Measurements from ENCODE around the gene GTPBP6.

The GTPBP6 gene

DNA sequence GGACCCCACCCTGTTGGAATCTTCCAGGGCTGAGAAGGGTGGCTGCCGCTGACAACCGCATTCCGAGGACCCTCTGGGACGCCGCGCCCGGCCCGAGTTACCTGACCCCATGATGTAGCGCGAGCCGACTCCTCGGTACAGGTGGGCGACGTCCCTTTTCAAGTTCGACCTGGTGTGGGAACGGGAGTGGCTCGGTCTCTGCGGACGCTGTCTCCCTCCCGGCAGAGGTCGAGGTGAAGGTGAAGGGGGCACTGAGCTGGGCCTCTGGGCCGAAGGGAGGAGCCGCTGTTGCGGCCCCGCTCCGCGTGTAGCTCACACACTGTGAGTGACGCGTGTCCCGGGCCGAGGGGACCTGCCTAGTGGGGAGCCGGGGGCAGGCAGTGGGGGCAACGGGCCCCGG is 4.5 kb downstream of the GTPBP6 start:
- no peak for ATAC-seq
- TF ChIP-seq BACH2 (CRISPR knock-in tag; IDR thresholded peaks at IDR 0.05; ENCODE audit: borderline replicate concordance) (no peak), ZFP30 (CRISPR knock-in tag; IDR thresholded peaks at IDR 0.05) (no peak), ARNTL (CRISPR knock-in tag; IDR thresholded peaks at IDR 0.05; ENCODE audit: borderline replicate concordance, low read depth) (no peak), ZNF8 (CRISPR knock-in tag; IDR thresholded peaks at IDR 0.05) (no peak), SNAI2 (CRISPR knock-in tag; IDR thresholded peaks at IDR 0.05) (no peak), ZC3H10 (CRISPR knock-in tag; IDR thresholded peaks at IDR 0.05) (no peak), ZFP3 (CRISPR knock-in tag; IDR thresholded peaks at IDR 0.05) (no peak), GLIS3 (CRISPR knock-in tag; IDR thresholded peaks at IDR 0.05) (no peak), CSDC2 (CRISPR knock-in tag; IDR thresholded peaks at IDR 0.05) (no peak), TOX (CRISPR knock-in tag; IDR thresholded peaks at IDR 0.05; ENCODE audit: borderline replicate concordance) (no peak)
- TF ChIP-seq, protein P1, sequence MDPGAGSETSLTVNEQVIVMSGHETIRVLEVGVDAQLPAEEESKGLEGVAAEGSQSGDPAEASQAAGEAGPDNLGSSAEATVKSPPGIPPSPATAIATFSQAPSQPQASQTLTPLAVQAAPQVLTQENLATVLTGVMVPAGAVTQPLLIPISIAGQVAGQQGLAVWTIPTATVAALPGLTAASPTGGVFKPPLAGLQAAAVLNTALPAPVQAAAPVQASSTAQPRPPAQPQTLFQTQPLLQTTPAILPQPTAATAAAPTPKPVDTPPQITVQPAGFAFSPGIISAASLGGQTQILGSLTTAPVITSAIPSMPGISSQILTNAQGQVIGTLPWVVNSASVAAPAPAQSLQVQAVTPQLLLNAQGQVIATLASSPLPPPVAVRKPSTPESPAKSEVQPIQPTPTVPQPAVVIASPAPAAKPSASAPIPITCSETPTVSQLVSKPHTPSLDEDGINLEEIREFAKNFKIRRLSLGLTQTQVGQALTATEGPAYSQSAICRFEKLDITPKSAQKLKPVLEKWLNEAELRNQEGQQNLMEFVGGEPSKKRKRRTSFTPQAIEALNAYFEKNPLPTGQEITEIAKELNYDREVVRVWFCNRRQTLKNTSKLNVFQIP (CRISPR knock-in tag; IDR thresholded peaks at IDR 0.05; ENCODE audit: borderline replicate concordance, low read depth) = no peak

DNA sequence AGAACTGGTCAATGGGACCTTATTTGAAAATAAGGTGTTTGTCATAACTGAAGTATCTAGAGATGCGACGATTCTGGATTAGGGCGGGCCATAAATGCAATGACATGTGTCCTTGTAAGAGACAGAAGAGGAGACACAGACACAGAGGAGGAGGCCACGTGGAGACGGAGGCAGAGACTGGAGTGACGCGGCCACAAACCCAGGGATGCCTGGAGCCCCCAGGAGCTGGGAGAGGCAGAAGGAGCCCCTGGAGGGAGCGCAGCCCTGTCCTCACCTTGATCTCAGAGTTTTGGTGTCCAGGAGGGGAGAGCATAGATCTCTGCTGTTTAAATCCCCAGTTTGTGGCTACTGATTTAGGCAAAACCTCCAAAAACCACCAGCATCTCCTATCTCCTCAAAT is 5.0 kb downstream of the GTPBP6 start:
- TF ChIP-seq ZFP30 (CRISPR knock-in tag; IDR thresholded peaks at IDR 0.05) = no peak
- no peak for ATAC-seq

DNA sequence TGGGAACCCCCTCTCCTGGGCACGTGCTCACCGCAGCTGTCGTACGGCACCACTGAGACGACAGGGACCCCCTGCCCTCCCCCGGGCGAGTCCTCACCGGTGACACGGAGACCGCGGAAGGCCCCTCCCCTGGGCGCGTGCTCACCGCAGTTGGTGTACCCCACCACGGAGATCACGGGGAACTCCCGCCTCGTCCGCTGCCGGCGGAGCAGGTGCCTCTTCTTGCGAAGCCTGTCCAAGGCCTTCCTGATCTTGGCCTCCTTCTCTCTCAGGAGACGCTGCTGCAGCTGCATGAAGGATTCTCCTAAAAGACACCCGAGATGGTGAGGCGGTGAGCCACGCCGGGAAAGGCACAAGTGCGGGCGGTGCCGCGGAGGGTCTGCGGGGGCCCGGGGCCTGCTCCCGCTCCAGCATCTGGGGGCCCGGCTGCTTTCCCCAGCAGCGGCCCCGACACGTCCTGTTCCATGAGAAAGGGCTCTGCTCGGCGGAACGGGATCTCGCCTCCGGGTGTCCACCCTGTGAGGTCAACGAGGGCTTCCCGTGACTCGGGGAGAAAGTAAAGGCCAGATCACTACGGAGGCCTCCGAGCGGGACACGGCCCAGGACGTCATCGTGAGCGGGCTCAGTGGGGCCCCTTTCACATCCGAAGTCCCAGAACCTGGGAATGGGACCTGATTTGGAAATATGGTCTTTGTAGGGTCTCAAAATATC is 5.8 kb downstream of the GTPBP6 start:
- no peak for ATAC-seq
- TF ChIP-seq PPARA (CRISPR knock-in tag; IDR thresholded peaks at IDR 0.05; ENCODE audit: borderline replicate concordance) (no peak), BACH2 (CRISPR knock-in tag; IDR thresholded peaks at IDR 0.05; ENCODE audit: borderline replicate concordance) (no peak), ZFP30 (CRISPR knock-in tag; IDR thresholded peaks at IDR 0.05) (no peak), TOX (CRISPR knock-in tag; IDR thresholded peaks at IDR 0.05; ENCODE audit: borderline replicate concordance) (no peak)

DNA sequence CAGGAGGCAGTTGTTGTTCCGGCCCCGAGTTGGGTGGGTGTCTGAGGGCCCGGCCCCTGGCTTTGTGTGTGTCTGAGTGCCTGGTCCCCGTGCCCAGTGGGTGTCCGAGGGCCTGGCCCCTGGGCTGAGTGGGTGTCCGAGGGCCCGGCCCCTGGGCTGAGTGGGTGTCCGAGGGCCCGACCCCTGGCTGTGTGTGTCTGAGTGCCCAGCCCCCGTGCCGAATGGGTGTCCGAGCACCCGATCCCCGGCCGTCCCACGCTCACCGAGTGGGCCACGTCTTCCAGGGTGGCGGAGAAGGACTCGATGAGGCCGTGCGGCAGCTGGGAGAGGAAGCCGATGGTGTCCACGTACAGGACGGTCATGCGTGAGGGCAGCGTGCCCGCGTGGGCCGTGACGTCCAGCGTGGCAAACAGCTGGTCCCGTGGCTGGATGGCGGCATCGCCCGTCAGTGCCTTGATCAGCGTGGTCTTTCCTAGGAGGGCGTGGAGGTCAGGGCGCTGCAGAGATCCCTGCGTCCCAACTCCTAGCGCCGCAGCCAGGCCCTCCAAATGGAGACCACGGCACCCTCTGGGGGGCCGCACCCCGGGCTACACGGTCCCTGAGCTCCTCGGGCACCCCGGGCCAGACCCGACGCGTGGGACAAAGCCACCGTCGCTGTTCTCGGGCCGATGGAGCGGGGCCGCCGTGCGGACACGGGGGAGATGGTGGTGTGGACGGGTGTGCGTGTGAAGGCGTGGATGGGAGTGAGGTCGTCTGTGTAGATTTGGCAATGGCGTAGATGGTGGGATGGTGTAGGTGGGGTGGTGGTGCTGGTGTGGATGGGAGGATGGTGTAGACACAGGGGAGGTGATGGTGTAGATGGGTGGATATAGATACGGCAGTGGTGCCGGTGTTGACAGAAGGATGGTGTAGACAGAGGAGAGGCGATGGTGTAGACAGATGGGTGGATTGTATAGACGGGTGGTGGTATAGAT is 7.2 kb downstream of the GTPBP6 start:
- no peak for ATAC-seq
- TF ChIP-seq ZNF8 (CRISPR knock-in tag; IDR thresholded peaks at IDR 0.05) (no peak), ESRRG (CRISPR knock-in tag; IDR thresholded peaks at IDR 0.05) (no peak), ARNTL (CRISPR knock-in tag; IDR thresholded peaks at IDR 0.05; ENCODE audit: borderline replicate concordance, low read depth) (no peak), PPARA (CRISPR knock-in tag; IDR thresholded peaks at IDR 0.05; ENCODE audit: borderline replicate concordance) (no peak), TCF4 (CRISPR knock-in tag; IDR thresholded peaks at IDR 0.05; ENCODE audit: borderline replicate concordance) (no peak)
- TF ChIP-seq, protein P2, sequence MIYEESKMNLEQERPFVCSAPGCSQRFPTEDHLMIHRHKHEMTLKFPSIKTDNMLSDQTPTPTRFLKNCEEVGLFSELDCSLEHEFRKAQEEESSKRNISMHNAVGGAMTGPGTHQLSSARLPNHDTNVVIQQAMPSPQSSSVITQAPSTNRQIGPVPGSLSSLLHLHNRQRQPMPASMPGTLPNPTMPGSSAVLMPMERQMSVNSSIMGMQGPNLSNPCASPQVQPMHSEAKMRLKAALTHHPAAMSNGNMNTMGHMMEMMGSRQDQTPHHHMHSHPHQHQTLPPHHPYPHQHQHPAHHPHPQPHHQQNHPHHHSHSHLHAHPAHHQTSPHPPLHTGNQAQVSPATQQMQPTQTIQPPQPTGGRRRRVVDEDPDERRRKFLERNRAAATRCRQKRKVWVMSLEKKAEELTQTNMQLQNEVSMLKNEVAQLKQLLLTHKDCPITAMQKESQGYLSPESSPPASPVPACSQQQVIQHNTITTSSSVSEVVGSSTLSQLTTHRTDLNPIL (CRISPR knock-in tag; IDR thresholded peaks at IDR 0.05; ENCODE audit: low read depth) = no peak

DNA sequence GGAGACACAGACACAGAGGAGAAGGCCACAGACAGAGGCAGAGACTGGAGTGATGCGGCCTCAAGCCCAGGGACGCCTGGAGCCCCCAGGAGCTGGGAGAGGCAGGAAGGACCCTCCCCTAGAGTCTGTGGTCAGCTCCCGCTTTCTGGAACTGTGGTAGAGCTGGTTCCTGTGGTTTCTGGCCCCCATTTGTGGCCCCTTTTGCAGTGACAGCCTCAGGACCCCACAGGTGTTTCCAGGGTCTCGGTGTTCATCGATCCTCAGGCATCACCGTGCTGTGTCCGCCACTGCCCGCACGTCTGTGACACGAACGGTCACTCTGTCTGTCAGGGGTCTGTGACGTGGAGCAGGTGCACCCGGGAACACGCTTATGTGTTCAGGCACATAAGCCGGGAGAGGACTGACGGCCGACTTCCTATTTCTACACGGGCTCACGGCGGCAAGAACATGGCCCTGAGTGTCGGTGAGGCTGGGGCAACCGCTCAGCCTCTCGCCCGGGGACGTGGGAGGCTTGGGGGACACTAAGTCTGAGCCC is 7.9 kb downstream of the GTPBP6 start:
- TF ChIP-seq, protein P2 (CRISPR knock-in tag; IDR thresholded peaks at IDR 0.05; ENCODE audit: low read depth) = no peak
- TF ChIP-seq TOX (CRISPR knock-in tag; IDR thresholded peaks at IDR 0.05; ENCODE audit: borderline replicate concordance) (no peak), SNAI2 (CRISPR knock-in tag; IDR thresholded peaks at IDR 0.05) (no peak), GLIS3 (CRISPR knock-in tag; IDR thresholded peaks at IDR 0.05) (no peak), CSDC2 (CRISPR knock-in tag; IDR thresholded peaks at IDR 0.05) (no peak), PATZ1 (CRISPR knock-in tag; IDR thresholded peaks at IDR 0.05; ENCODE audit: borderline replicate concordance) (no peak), ZNF70 (CRISPR knock-in tag; IDR thresholded peaks at IDR 0.05) (no peak)
- TF ChIP-seq, protein P1 (CRISPR knock-in tag; IDR thresholded peaks at IDR 0.05; ENCODE audit: borderline replicate concordance, low read depth) = no peak
- no peak for ATAC-seq

Data from SK-N-SH treated with all-trans-retinoic acid at 6 μM for 48 hours (cell line).